ENCODE measurements around the gene REXO2.

REXO2 gene

GRCh38 chr11:114426280-114426679, 13.0 kb upstream of the REXO2 start:
- Histone ChIP-seq H3K4me1 (ENCODE audit: low read length) (no peaks in the 10 kb centered on the region), H2AFZ (ENCODE audit: low read length) (no peak overlapping the region), H3K27me3 (replicated peaks; ENCODE audit: insufficient read depth, low read length) (no peaks in the 10 kb centered on the region), H4K20me1 (ENCODE audit: insufficient read depth, low read length) (no peaks in the 10 kb centered on the region), H3F3A (ENCODE audit: insufficient read depth, low read length) (no peaks in the 10 kb centered on the region), H3K27ac (ENCODE audit: low read length) (no peak overlapping the region), H3K9me3 (replicated peaks; ENCODE audit: insufficient read depth, low read length) (no peaks in the 10 kb centered on the region), H3K4me2 (ENCODE audit: low read depth, low read length) (no peak overlapping the region), H3K36me3 (replicated peaks; ENCODE audit: insufficient read depth, low read length) (no peaks in the 10 kb centered on the region), H3K9ac (ENCODE audit: low read length) (no peak overlapping the region), H3K9me2 (replicated peaks; ENCODE audit: insufficient read depth, low read length) (no peaks in the 10 kb centered on the region), H3K79me2 (ENCODE audit: low read length) (no peaks in the 10 kb centered on the region), H3K4me3 (ENCODE audit: low read length) (no peak overlapping the region)
- no peak for DNase-seq
- TF ChIP-seq EZH2phosphoT487 (IDR thresholded peaks at IDR 0.05; ENCODE audit: low read length), result no peak
- TF ChIP-seq EZH2 (optimal IDR thresholded peaks at IDR 0.05; ENCODE audit: low read depth, low read length), result no peak
- TF ChIP-seq, protein P1, sequence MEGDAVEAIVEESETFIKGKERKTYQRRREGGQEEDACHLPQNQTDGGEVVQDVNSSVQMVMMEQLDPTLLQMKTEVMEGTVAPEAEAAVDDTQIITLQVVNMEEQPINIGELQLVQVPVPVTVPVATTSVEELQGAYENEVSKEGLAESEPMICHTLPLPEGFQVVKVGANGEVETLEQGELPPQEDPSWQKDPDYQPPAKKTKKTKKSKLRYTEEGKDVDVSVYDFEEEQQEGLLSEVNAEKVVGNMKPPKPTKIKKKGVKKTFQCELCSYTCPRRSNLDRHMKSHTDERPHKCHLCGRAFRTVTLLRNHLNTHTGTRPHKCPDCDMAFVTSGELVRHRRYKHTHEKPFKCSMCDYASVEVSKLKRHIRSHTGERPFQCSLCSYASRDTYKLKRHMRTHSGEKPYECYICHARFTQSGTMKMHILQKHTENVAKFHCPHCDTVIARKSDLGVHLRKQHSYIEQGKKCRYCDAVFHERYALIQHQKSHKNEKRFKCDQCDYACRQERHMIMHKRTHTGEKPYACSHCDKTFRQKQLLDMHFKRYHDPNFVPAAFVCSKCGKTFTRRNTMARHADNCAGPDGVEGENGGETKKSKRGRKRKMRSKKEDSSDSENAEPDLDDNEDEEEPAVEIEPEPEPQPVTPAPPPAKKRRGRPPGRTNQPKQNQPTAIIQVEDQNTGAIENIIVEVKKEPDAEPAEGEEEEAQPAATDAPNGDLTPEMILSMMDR (IDR thresholded peaks at IDR 0.05; ENCODE audit: low read length), result no peak

DNA sequence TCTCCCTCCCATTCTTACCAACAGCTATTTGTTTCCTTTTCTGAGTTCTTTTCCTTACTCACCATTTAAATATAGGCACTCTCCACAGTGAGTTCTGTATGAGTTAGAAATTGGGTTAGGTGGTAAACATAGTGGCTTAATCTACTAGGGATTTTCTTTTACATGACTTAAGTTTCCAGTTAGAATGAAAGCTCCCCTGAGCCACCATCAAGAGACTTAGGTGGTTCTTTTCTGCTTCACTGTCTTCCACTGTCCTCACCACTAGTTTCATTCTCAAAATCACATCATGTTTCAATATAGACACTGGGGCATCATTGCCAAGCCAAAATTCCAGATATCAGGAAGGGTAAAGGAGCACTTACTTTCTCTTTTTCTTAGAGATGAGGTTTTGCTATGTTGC, 9.0 kb upstream of the REXO2 start:
- TF ChIP-seq EZH2phosphoT487 (IDR thresholded peaks at IDR 0.05; ENCODE audit: low read length), result no peak
- TF ChIP-seq, protein P1 (IDR thresholded peaks at IDR 0.05; ENCODE audit: low read length), result no peak
- no peak for TF ChIP-seq EZH2 (optimal IDR thresholded peaks at IDR 0.05; ENCODE audit: low read depth, low read length)
- H3K4me3 ChIP-seq (ENCODE audit: low read length), result no peak overlapping the region
- no peak for DNase-seq
- H3K9me2 ChIP-seq (replicated peaks; ENCODE audit: insufficient read depth, low read length), result no peaks in the 10 kb centered on the region
- no peak overlapping the region for H3K9ac ChIP-seq (ENCODE audit: low read length)
- H3K27ac ChIP-seq (ENCODE audit: low read length), result no peak overlapping the region
- no peaks in the 10 kb centered on the region for H3K9me3 ChIP-seq (replicated peaks; ENCODE audit: insufficient read depth, low read length)
- H3K27me3 ChIP-seq (replicated peaks; ENCODE audit: insufficient read depth, low read length), result no peaks in the 10 kb centered on the region
- H3K36me3 ChIP-seq (replicated peaks; ENCODE audit: insufficient read depth, low read length), result no peaks in the 10 kb centered on the region
- no peaks in the 10 kb centered on the region for H4K20me1 ChIP-seq (ENCODE audit: insufficient read depth, low read length)
- H3K79me2 ChIP-seq (ENCODE audit: low read length), result no peaks in the 10 kb centered on the region
- H3F3A ChIP-seq (ENCODE audit: insufficient read depth, low read length), result no peaks in the 10 kb centered on the region
- no peaks in the 10 kb centered on the region for H3K4me1 ChIP-seq (ENCODE audit: low read length)
- H3K4me2 ChIP-seq (ENCODE audit: low read depth, low read length), result no peak overlapping the region
- no peak overlapping the region for H2AFZ ChIP-seq (ENCODE audit: low read length)

DNA sequence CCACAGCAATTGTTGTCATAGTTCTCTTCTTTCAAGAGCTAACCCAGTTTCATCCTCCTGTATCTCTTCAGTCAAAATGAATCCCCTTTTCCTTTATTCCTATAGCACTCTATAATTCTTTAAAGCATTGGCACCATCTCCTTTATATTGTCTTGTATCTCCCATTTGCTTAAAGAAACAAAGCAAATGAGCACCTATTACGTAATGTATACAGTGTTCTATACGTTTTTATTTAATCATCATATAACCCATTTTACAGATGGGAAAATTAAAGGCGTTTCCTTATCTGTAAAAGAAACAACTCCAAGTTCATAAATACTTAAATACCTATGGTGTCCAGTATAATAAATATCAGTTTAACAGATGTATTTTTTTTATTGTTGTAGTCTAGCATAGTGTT, 6.4 kb upstream of the REXO2 start:
- DNase-seq, result no peak
- Histone ChIP-seq H3F3A (ENCODE audit: insufficient read depth, low read length) (no peaks in the 10 kb centered on the region), H3K36me3 (replicated peaks; ENCODE audit: insufficient read depth, low read length) (no peaks in the 10 kb centered on the region), H3K9me3 (replicated peaks; ENCODE audit: insufficient read depth, low read length) (no peaks in the 10 kb centered on the region), H3K9me2 (replicated peaks; ENCODE audit: insufficient read depth, low read length) (no peaks in the 10 kb centered on the region), H3K27me3 (replicated peaks; ENCODE audit: insufficient read depth, low read length) (no peaks in the 10 kb centered on the region), H4K20me1 (ENCODE audit: insufficient read depth, low read length) (no peaks in the 10 kb centered on the region), H3K4me2 (ENCODE audit: low read depth, low read length) (no peak overlapping the region), H3K27ac (ENCODE audit: low read length) (no peak overlapping the region), H3K4me3 (ENCODE audit: low read length) (no peak overlapping the region), H2AFZ (ENCODE audit: low read length) (no peak overlapping the region), H3K4me1 (ENCODE audit: low read length) (no peaks in the 10 kb centered on the region), H3K9ac (ENCODE audit: low read length) (no peak overlapping the region), H3K79me2 (ENCODE audit: low read length) (no peaks in the 10 kb centered on the region)
- TF ChIP-seq, protein P1 (IDR thresholded peaks at IDR 0.05; ENCODE audit: low read length), result no peak
- TF ChIP-seq EZH2 (optimal IDR thresholded peaks at IDR 0.05; ENCODE audit: low read depth, low read length), result no peak
- TF ChIP-seq EZH2phosphoT487 (IDR thresholded peaks at IDR 0.05; ENCODE audit: low read length), result no peak

Data from MM.1S (cell line).